Measurements from ENCODE around the gene DSCAML1. TPM values are rescaled to one million over a fixed set of nuclear protein-coding genes. Genes with fewer than 3 reads are reported as not detected.

Gene DSCAML1
- total and polyA plus RNA-seq, 9 of the 15 experiments (the other 6 are each of a cell fraction or from before 2014, with no cell fraction given) = not detected

DNA sequence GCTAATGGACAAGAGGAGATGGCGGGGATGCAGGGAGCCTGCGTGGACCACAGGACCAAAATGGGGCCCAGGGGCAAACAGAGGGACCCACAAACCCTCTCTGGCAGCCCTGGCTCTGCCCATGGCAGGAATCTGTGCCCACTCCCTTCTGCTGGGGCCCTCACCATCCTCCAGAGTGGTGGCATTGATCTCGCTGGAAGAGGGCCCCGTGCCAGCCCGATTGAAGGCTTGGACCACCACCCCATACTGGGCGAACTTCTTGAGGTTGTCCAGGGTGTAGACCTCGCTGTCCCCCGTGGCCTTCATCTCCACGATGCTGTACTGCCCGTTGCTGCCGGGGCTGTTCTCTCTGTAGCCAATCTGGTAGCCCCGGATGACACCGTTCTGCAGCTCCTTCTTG, 332.2 kb downstream of the DSCAML1 start:
- DNase-seq (ENCODE audit: extremely low read depth in 1 of 4, low spot score in 3 of 4) = no peak
- Histone ChIP-seq H3K9me1 (ENCODE audit: control insufficient read depth, insufficient read depth, low read length) (no peaks in the 10 kb centered on the region), H3K27me3 (ENCODE audit: control insufficient read depth in 2 of 2, insufficient read depth in 2 of 2, low read length in 2 of 2) (peaks cover 20 to 85% of the 10 kb centered on the region in 2 experiments; a peak in 4 of 5 replicates), H3K9ac (ENCODE audit: insufficient read depth in 1 of 2, low read depth in 2 of 2, low read length in 2 of 2) (no peak overlapping the region), H2AFZ (ENCODE audit: low read depth, low read length) (no peak overlapping the region), H3K9me3 (replicated peaks; ENCODE audit: control insufficient read depth, insufficient read depth, low read depth, low read length) (no peaks in the 10 kb centered on the region), H3K79me2 (ENCODE audit: control insufficient read depth, insufficient read depth, low read length) (no peaks in the 10 kb centered on the region), H3K4me3 (no peak overlapping the region), H3K36me3 (ENCODE audit: control insufficient read depth, insufficient read depth, low read length) (no peaks in the 10 kb centered on the region), H4K20me1 (replicated peaks; ENCODE audit: control insufficient read depth, insufficient read depth, low read length) (peaks cover 5% of the 10 kb centered on the region; the same call in 1 of the 2 replicates), H3K4me2 (ENCODE audit: insufficient read depth, low read length) (no peak overlapping the region), H3K27ac (ENCODE audit: extremely low read depth, low read depth, low read length) (no peak overlapping the region), H3K4me1 (replicated peaks in 1 of 2; ENCODE audit: control insufficient read depth in 2 of 2, insufficient read depth in 2 of 2, low read length in 2 of 2) (no peaks in the 10 kb centered on the region)
- TF ChIP-seq ZC3H11A (IDR thresholded peaks at IDR 0.05; ENCODE audit: low read depth, low read length) (no peak), EP400 (IDR thresholded peaks at IDR 0.05) (no peak), SOX6 (IDR thresholded peaks at IDR 0.05) (no peak)
- FAIRE-seq = no peak
- in situ Hi-C loops (cut with MboI) (no loop called here), intact Hi-C loops (cut with micrococcal nuclease) (no loop called here)
- no peak for ATAC-seq
- BruUV-seq (replicated peaks) = no TSS peak
- under 1% methylated on average over 12 of the region's 13 CpGs for WGBS (ENCODE audit: insufficient coverage, low coverage, missing lambda C conversion rate)
- ChIA-PET POLR2A (no interaction called here), CTCF (ENCODE audit: low intra/inter-chr PET ratio) (no interaction called here)

DNA sequence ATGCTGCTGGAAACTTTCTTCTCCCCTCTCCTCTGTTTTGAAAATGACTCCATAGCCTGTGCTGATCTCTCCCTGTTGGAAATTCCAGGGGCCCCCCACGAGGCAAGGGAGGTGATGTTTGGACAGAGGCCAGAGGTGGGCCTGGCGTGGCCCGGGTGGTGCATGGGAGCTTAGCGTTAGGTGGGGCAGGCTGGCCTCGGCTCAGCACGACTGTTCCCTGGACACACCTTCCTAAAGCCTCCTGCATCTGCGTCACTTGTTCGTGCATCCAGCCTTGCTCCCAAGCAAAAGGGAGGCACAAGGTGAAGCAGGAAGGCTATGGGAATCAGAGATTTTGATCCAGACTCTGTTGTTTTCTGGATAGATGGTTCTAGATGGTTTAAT, 334.2 kb downstream of the DSCAML1 start:
- DNase-seq (ENCODE audit: extremely low read depth in 1 of 4, low spot score in 3 of 4) = no peak
- 0% methylated on average over 8 of the region's 8 CpGs for WGBS (ENCODE audit: insufficient coverage, low coverage, missing lambda C conversion rate)
- no TSS peak for BruUV-seq (replicated peaks)
- Histone ChIP-seq H3K27ac (ENCODE audit: extremely low read depth, low read depth, low read length) (no peak overlapping the region), H4K20me1 (replicated peaks; ENCODE audit: control insufficient read depth, insufficient read depth, low read length) (peaks cover 9% of the 10 kb centered on the region; the same call in 1 of the 2 replicates), H3K4me2 (ENCODE audit: insufficient read depth, low read length) (no peak overlapping the region), H3K4me1 (replicated peaks in 1 of 2; ENCODE audit: control insufficient read depth in 2 of 2, insufficient read depth in 2 of 2, low read length in 2 of 2) (no peaks in the 10 kb centered on the region; a peak in 1 of 5 replicates), H3K27me3 (ENCODE audit: control insufficient read depth in 2 of 2, insufficient read depth in 2 of 2, low read length in 2 of 2) (peaks cover 30 to 90% of the 10 kb centered on the region in 2 experiments; a peak in 4 of 5 replicates), H3K9me3 (replicated peaks; ENCODE audit: control insufficient read depth, insufficient read depth, low read depth, low read length) (no peaks in the 10 kb centered on the region), H3K9ac (ENCODE audit: insufficient read depth in 1 of 2, low read depth in 2 of 2, low read length in 2 of 2) (no peak overlapping the region), H2AFZ (ENCODE audit: low read depth, low read length) (no peak overlapping the region), H3K79me2 (ENCODE audit: control insufficient read depth, insufficient read depth, low read length) (no peaks in the 10 kb centered on the region), H3K36me3 (ENCODE audit: control insufficient read depth, insufficient read depth, low read length) (no peaks in the 10 kb centered on the region), H3K9me1 (ENCODE audit: control insufficient read depth, insufficient read depth, low read length) (no peaks in the 10 kb centered on the region), H3K4me3 (no peak overlapping the region)
- no peak for ATAC-seq
- TF ChIP-seq SRSF3 (IDR thresholded peaks at IDR 0.05; ENCODE audit: insufficient read depth, low read length) (no peak), ASH1L (IDR thresholded peaks at IDR 0.05; ENCODE audit: borderline replicate concordance, low read depth, partially characterized antibody) (no peak), FOSL1 (tag; conservative IDR thresholded peaks at IDR 0.05) (no peak), CBX5 (IDR thresholded peaks at IDR 0.05; ENCODE audit: borderline replicate concordance, low read depth) (no peak), FOXJ3 (CRISPR knock-in tag; IDR thresholded peaks at IDR 0.05) (no peak), HDAC6 (IDR thresholded peaks at IDR 0.05; ENCODE audit: low read depth, low read length) (no peak), NFIX (CRISPR knock-in tag; IDR thresholded peaks at IDR 0.05; ENCODE audit: low read depth) (no peak), MCM5 (IDR thresholded peaks at IDR 0.05; ENCODE audit: low read depth) (no peak), PTRF (tag; IDR thresholded peaks at IDR 0.05) (no peak), SNIP1 (IDR thresholded peaks at IDR 0.05; ENCODE audit: low read depth) (no peak), EZH2 (IDR thresholded peaks at IDR 0.05; ENCODE audit: borderline replicate concordance, low read depth, low read length) (no peak)
- TF ChIP-seq, protein P1, sequence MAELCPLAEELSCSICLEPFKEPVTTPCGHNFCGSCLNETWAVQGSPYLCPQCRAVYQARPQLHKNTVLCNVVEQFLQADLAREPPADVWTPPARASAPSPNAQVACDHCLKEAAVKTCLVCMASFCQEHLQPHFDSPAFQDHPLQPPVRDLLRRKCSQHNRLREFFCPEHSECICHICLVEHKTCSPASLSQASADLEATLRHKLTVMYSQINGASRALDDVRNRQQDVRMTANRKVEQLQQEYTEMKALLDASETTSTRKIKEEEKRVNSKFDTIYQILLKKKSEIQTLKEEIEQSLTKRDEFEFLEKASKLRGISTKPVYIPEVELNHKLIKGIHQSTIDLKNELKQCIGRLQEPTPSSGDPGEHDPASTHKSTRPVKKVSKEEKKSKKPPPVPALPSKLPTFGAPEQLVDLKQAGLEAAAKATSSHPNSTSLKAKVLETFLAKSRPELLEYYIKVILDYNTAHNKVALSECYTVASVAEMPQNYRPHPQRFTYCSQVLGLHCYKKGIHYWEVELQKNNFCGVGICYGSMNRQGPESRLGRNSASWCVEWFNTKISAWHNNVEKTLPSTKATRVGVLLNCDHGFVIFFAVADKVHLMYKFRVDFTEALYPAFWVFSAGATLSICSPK (IDR thresholded peaks at IDR 0.05; ENCODE audit: borderline replicate concordance) = no peak
- CTCF ChIA-PET (ENCODE audit: low intra/inter-chr PET ratio) = no interaction called here
- no peak for FAIRE-seq
- in situ Hi-C loops (cut with MboI) = no loop called here
- POLR2A ChIA-PET = interaction anchor here (0.7 kb wide), 1 partner anchor 269 kb away, joined by 3 read pairs; no protein-coding TSS in a partner anchor
- intact Hi-C loops (cut with micrococcal nuclease) = no loop called here

Measured in K562 (cell line).